KMS-11 (cell line): ENCODE measurements around the gene ENTREP3.
A peak's percentile ranks its signal among the peaks of the same experiment; 100 is the strongest.

ENCODE experiments used
- H2AFZ ChIP-seq: fragments of 200-600 bp; sonication (generic); 2 replicates; pipeline ENCODE4 v1.6.1; 2016; ENCODE audit warnings: antibody characterized with exemption, mixed run types, low read depth
- H3K27ac ChIP-seq: fragments of 200-600 bp; sonication (generic); 2 replicates; pipeline ENCODE4 v1.6.1; 2016; ENCODE audit warnings: mild to moderate bottlenecking, mixed run types
- H3K27me3 ChIP-seq: fragments of 200-600 bp; sonication (generic); 2 replicates; pipeline ENCODE4 v1.6.1; 2017; ENCODE audit warnings: mild to moderate bottlenecking, low read depth, mixed run types, moderate library complexity; ENCODE audit not compliant: insufficient read depth
- H3K36me3 ChIP-seq: fragments of 200-600 bp; sonication (generic); 2 replicates; pipeline ENCODE4 v1.6.1; 2017; ENCODE audit warnings: mild to moderate bottlenecking, mixed run types; ENCODE audit not compliant: insufficient read depth
- H3K4me1 ChIP-seq: fragments of 200-600 bp; sonication (generic); 2 replicates; pipeline ENCODE4 v1.6.1; 2016; ENCODE audit warnings: mild to moderate bottlenecking, low read depth, mixed run types; ENCODE audit not compliant: poor library complexity, severe bottlenecking
- H3K4me2 ChIP-seq: fragments of 200-600 bp; sonication (generic); 2 replicates; pipeline ENCODE4 v1.7.0; 2016; ENCODE audit warnings: mild to moderate bottlenecking, mixed run types
- H3K4me3 ChIP-seq: fragments of 200-600 bp; sonication (generic); IDR thresholded peaks from 2 replicates; pipeline ENCODE4 v1.6.1; 2017; ENCODE audit warnings: low read depth, low read length, mixed read lengths; ENCODE audit not compliant: insufficient read depth
- H3K79me2 ChIP-seq: fragments of 200-600 bp; sonication (generic); 2 replicates; pipeline ENCODE4 v1.6.1; 2016; ENCODE audit warnings: low read depth, mixed run types; ENCODE audit not compliant: insufficient read depth
- H3K9ac ChIP-seq: fragments of 200-600 bp; sonication (generic); 2 replicates; pipeline ENCODE4 v1.6.1; 2016; ENCODE audit warnings: mild to moderate bottlenecking, mixed run types
- H4K20me1 ChIP-seq: fragments of 200-600 bp; sonication (generic); 2 replicates; pipeline ENCODE4 v1.6.1; 2016; ENCODE audit warnings: mild to moderate bottlenecking, mixed run types; ENCODE audit not compliant: insufficient read depth
- CTCF ChIP-seq: fragments of 200-600 bp; sonication (generic); conservative IDR thresholded peaks from 2 replicates; pipeline ENCODE4 v1.6.1; 2017; ENCODE audit warnings: low read depth, mild to moderate bottlenecking, antibody characterized with exemption, low read length, moderate library complexity, mixed read lengths

The ENTREP3 gene

GRCh38 chr1:155244368-155245162 is 10.7 kb downstream of the ENTREP3 start:
- no peaks in the 10 kb centered on the region for H3K79me2 ChIP-seq
- peak overlapping the region; percentile 84 for H2AFZ ChIP-seq
- no peaks in the 10 kb centered on the region for H3K36me3 ChIP-seq
- peak; percentile 91 for TF ChIP-seq CTCF
- peaks cover 38% of the 10 kb centered on the region for H3K4me1 ChIP-seq
- peak overlapping the region; percentile 52 for H3K27ac ChIP-seq
- H3K9ac ChIP-seq: peak overlapping the region; percentile 67
- H3K27me3 ChIP-seq: no peaks in the 10 kb centered on the region
- no peaks in the 10 kb centered on the region for H4K20me1 ChIP-seq
- peak overlapping the region; percentile 77 for H3K4me2 ChIP-seq
- peak overlapping the region; percentile 97 for H3K4me3 ChIP-seq

DNA sequence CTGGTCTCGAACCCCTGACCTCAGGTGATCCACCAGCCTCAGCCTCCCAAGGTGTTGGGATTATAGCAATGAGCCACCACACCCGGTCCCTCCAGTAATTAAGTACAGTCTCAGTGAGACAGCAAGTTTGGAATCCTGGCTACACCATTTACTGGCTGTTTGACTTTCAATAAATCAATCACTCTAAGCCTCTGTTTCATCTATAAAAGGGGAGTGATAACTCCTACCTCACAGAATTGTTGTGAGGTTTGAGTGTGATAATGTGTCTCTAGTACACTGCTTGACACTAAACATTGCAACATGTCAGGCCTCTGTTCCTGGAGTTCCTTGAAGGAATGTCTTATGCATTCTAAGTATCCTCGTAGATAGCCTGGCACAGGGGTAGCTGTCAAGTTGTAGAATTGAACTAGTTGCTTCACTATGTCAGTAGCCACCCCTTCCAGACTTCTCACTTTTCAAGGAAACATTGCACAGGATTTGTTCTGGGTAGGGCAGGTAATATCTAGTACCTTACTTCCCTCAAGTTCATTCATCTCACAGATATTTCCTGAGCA is 12.4 kb downstream of the ENTREP3 start:
- H4K20me1 ChIP-seq: no peaks in the 10 kb centered on the region
- no peak overlapping the region for H3K4me3 ChIP-seq
- peaks cover 38% of the 10 kb centered on the region for H3K4me1 ChIP-seq
- H3K79me2 ChIP-seq: no peaks in the 10 kb centered on the region
- no peak overlapping the region for H3K27ac ChIP-seq
- H2AFZ ChIP-seq: no peak overlapping the region
- TF ChIP-seq CTCF: no peak
- no peaks in the 10 kb centered on the region for H3K36me3 ChIP-seq
- no peak overlapping the region for H3K4me2 ChIP-seq
- H3K27me3 ChIP-seq: no peaks in the 10 kb centered on the region
- H3K9ac ChIP-seq: no peak overlapping the region

DNA sequence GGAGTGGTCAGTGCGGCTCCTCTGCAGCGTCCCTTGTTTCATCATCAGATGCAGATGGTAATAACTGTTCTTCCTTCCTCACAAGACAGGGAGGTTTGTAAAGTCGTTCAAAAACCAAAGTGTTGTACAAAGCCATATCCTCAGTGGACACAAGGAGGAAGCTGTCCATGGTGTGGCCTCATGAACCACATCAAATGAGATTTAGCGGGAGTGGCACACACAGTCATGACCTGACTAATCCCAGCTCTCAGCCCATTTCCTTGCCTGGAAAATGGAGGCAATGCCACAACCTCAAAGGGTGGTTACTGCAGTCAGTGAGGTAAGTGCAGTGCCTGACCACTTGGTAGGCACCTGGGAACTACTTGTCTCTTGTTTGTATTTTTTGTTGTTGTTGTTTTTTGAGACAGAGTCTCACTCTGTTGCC is 13.4 kb downstream of the ENTREP3 start:
- H3K79me2 ChIP-seq: no peaks in the 10 kb centered on the region
- H4K20me1 ChIP-seq: no peaks in the 10 kb centered on the region
- H3K4me3 ChIP-seq: no peak overlapping the region

GRCh38 chr1:155241069-155241679 is 14.1 kb downstream of the ENTREP3 start:
- Histone ChIP-seq H2AFZ (peak overlapping the region; percentile 57), H3K27me3 (no peaks in the 10 kb centered on the region), H3K4me3 (peak overlapping the region; percentile 98), H4K20me1 (no peaks in the 10 kb centered on the region), H3K79me2 (no peaks in the 10 kb centered on the region), H3K27ac (no peak overlapping the region), H3K9ac (peak overlapping the region; percentile 5; the same call in 1 of the 2 replicates), H3K36me3 (no peaks in the 10 kb centered on the region; the same call in 1 of the 2 replicates), H3K4me1 (peaks cover 38% of the 10 kb centered on the region), H3K4me2 (peak overlapping the region; percentile 44)
- TF ChIP-seq CTCF: no peak

More for the DNA sequence above, 13.4 kb downstream of the ENTREP3 start:
- Histone ChIP-seq H3K27ac (no peak overlapping the region), H3K27me3 (no peaks in the 10 kb centered on the region), H3K36me3 (no peaks in the 10 kb centered on the region; the same call in 1 of the 2 replicates), H2AFZ (peak overlapping the region; percentile 57; the same call in 1 of the 2 replicates), H3K4me2 (peak overlapping the region; percentile 44; the same call in 1 of the 2 replicates), H3K4me1 (peaks cover 38% of the 10 kb centered on the region), H3K9ac (no peak overlapping the region)
- no peak for TF ChIP-seq CTCF
